Activated T-cell treated with anti-CD3 and anti-CD28 coated beads for 4 hours (primary cell): ENCODE measurements around the gene RNF223.
"Not testable (repeated sequence)": the region's sequence is repeated elsewhere in the genome, so short reads cannot be mapped to it uniquely, and the experiment has no call there.

Experiments
- DNase-seq: peaks from one replicate; pipeline ENCODE4 v3.0.0-alpha.2; 2020

Gene RNF223

GRCh38 chr1:1106510-1107221 is 32.6 kb upstream of the RNF223 start:
- no peak for DNase-seq

GRCh38 chr1:1104152-1104551 is 30.0 kb upstream of the RNF223 start:
- DNase-seq: not testable (repeated sequence)

GRCh38 chr1:1101503-1101902 is 27.4 kb upstream of the RNF223 start:
- DNase-seq: no peak

GRCh38 chr1:1100296-1100695 is 26.2 kb upstream of the RNF223 start:
- DNase-seq: no peak

GRCh38 chr1:1099506-1100183 is 25.5 kb upstream of the RNF223 start:
- no peak for DNase-seq

GRCh38 chr1:1098681-1099421 is 24.7 kb upstream of the RNF223 start:
- no peak for DNase-seq

- DNase-seq: not testable (repeated sequence)
Measured at GRCh38 chr1:1096136-1096535, 22.0 kb upstream of the RNF223 start.

GRCh38 chr1:1094981-1095380 is 20.9 kb upstream of the RNF223 start:
- DNase-seq: no peak

- DNase-seq: no peak
Measured at GRCh38 chr1:1093610-1093943, 19.5 kb upstream of the RNF223 start.

GRCh38 chr1:1092894-1093609 is 18.9 kb upstream of the RNF223 start:
- DNase-seq: no peak

- DNase-seq: no peak
Measured at GRCh38 chr1:1092149-1092855, 18.2 kb upstream of the RNF223 start.

GRCh38 chr1:1091344-1092148 is 17.4 kb upstream of the RNF223 start:
- no peak for DNase-seq

- no peak for DNase-seq
Measured at GRCh38 chr1:1090424-1091343, 16.6 kb upstream of the RNF223 start.

- DNase-seq: no peak
Measured at GRCh38 chr1:1089731-1090423, 15.8 kb upstream of the RNF223 start.

- DNase-seq: no peak
Measured at GRCh38 chr1:1088801-1089680, 14.9 kb upstream of the RNF223 start.

GRCh38 chr1:1088029-1088800 is 14.1 kb upstream of the RNF223 start:
- no peak for DNase-seq

- no peak for DNase-seq
Measured at GRCh38 chr1:1087351-1088028, 13.4 kb upstream of the RNF223 start.

GRCh38 chr1:1086911-1087341 is 12.8 kb upstream of the RNF223 start:
- no peak for DNase-seq
